Stimulated activated CD8-positive, alpha-beta memory T cell treated with anti-CD3 and anti-CD28 coated beads, Interleukin-7, amount 100 ng/mL, for 48 hours (primary cell): ENCODE results near the gene ARHGEF10L.

Source experiments
- DNase-seq, 2 donors: peaks; one replicate each; pipeline ENCODE4 v3.0.0-alpha.2; 2020; ENCODE audit warnings: low read depth in 1 of 2; ENCODE audit errors: extremely low read depth in 1 of 2

Gene ARHGEF10L

GRCh38 chr1:17649371-17650106, 110.0 kb downstream of the ARHGEF10L start:
- no peak for DNase-seq

DNA sequence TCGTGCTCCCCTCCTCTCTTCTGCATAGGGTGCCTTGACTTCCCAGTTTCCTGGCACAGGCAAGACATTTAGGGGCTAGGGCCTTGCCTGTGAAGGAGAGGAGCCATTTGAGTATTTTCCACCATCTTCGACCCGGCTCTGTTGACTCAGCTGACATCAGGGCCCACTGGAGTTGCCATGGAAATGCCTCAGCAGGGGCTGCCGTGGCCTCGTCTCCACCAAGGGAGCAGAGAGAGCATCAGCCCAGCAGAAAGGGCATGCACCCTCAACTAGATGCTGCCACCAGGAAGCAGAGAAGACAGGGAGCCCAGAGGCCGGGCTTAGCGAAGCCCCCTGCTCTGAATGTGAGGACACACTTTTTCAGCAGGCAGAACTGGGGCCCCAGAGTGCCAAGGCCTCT, 113.8 kb downstream of the ARHGEF10L start:
- DNase-seq = no peak

DNA sequence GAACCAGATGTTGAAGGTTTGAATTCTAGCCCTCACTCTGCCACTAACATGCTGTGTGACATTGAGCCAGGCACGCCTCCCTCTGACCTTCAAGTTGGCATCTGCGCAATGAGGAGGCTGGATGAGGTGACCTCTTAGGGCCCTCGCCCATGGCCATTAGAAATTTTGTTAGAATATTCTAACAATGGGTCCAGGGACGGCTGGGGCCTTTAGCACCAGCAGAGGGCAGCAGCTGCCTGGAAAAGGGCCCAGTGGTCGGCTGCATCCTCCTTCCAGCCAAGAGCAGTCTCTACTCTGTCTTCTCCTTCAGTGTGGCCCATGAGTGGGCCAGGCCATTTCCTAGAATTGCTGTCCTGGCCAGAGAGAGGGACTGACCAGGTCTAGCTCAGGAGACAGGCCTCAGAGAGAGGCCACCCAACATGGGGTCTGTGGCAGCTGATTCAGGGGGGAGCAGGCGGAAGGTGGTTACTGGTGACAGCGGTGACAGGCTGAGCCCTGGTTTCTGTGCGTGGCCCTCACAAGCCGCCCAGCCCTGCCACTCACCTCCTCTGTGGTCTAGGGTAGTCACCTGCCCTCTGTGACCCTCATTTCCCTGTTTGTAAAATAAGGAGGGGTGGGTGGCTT, 114.3 kb downstream of the ARHGEF10L start:
- DNase-seq = peak in 1 of 2 donors; percentile 7

DNA sequence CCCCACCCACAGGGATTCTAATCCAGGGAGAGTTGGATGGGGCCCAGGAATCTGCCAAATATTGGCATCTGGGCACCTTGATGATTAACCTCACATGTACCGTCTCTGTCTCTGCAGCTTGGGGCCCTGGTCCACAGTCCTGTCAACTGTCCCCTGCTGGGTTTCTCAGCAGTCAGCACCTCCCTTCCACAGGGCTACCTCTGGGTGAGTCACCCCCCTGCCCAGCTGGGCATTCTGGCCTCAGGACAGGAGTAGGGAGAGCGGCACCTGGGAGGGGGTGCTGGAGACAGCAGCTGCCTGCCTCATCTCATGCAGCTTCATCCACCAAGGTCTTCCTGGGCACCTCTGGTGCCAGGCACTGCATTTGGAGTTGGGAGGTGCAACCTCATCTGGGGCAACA, 115.0 kb downstream of the ARHGEF10L start:
- DNase-seq = no peak

GRCh38 chr1:17655169-17655568, 115.7 kb downstream of the ARHGEF10L start:
- DNase-seq = no peak

DNA sequence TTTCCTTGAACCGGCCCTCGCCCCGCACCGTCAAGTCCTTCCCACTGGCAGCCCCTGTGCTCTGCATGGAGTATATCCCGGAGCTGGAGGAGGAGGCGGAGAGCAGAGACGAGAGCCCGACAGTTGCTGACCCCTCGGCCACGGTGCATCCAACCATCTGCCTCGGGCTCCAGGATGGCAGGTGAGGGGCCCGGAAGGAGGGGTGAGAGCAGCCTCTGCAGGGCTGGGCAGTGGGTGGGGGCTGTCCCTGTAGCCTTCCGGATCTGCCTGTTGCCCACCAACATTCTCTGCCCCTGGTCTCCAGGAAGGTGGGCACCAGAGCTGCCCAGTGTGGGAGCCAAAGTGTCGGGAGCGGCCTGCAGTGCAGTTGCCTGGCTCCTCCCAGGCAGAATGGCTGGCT, 116.4 kb downstream of the ARHGEF10L start:
- no peak for DNase-seq

GRCh38 chr1:17657436-17657835, 117.9 kb downstream of the ARHGEF10L start:
- no peak for DNase-seq

- no peak for DNase-seq
These were observed 119.3 kb downstream of the ARHGEF10L start for GRCh38 chr1:17658837-17659236.

DNA sequence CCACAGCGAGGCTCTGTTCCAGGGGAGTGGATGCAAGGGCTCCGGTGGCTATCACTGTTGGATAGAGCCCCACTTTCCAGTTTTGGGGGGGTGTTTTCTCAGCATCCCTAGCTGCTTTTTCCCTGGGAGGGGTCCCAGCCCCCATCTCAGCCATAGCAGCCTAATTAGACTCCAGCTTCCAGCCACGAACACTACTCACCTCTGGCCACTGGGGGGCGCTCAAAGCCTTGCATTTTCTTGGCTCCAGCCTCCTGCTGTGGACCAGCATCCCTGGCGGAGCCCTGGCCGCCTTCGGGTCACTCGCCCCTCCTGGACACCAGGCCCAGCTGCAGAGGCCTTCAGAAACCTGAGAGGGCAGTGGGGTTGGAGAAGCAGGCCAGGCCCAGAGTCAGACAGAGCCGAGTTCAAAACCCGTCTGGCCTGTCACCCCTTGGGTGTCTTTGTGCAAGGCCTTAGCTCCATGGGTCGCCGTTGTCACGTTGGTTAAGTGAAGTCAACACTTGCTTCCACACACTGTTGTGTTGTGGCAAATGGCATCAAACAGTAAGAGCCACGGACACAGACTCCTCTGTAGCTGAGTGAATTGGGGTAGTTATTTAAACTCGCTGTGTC, 122.2 kb downstream of the ARHGEF10L start:
- DNase-seq = peak; percentile 18 to 21

DNA sequence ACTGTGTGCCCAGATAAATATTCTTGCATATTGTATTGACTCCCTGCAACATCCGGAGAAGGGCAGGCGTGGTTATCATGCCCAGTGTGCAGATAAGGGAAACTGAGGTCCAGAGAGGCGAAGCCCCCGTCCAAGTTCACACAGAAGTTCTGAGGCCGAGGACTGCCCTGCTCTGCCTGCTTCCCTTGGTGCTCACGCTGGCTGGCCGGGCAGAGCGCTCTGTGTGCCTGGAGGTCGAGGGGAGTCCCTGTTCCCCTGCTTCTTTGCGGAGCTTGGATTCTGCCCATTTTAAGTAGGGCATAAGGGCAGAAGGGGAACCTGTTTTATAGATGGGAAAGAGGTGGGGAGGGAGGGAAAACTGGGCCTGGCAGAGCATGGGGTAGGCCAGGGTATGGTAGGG, 122.8 kb downstream of the ARHGEF10L start:
- DNase-seq = no peak

DNA sequence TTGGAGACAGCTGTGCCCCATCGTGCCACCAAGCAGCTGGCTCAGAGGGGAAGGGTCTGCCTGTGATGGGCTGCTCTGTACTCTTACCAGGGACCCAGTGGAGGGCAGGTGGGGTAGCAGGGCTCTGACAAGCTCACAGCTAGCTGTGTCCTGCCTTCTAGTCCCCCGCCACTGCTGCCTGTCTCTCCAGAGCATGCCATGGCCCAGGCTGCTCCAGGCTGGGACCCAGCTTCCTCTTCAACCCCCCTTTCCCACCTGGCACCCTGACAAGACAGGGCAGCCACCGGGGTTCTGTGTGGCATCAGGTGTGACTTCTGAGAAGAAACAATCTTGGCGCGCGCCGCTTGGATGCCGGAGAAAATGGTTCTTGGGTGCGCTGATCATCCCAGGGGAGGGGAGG, 123.3 kb downstream of the ARHGEF10L start:
- DNase-seq = no peak

GRCh38 chr1:17663646-17664045, 124.1 kb downstream of the ARHGEF10L start:
- DNase-seq = no peak

DNA sequence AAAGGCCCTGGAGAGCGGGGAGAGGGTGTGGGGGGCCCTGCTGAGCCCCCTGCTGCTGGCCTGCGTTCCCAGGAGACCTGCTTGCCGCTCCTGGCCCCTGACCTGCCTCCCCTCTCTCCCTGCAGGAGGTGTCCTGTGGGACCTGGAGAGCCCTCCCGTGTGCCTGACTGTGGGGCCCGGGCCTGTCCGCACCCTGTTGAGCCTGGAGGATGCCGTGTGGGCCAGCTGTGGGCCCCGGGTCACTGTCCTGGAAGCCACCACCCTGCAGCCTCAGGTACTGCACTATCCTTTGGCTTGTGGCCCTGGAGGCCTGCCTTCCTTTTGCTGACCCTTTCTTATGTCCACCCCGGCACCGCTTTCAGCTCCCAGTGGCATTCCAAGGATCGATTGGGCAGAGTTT, 124.8 kb downstream of the ARHGEF10L start:
- DNase-seq = no peak

GRCh38 chr1:17665054-17665453, 125.6 kb downstream of the ARHGEF10L start:
- no peak for DNase-seq

DNA sequence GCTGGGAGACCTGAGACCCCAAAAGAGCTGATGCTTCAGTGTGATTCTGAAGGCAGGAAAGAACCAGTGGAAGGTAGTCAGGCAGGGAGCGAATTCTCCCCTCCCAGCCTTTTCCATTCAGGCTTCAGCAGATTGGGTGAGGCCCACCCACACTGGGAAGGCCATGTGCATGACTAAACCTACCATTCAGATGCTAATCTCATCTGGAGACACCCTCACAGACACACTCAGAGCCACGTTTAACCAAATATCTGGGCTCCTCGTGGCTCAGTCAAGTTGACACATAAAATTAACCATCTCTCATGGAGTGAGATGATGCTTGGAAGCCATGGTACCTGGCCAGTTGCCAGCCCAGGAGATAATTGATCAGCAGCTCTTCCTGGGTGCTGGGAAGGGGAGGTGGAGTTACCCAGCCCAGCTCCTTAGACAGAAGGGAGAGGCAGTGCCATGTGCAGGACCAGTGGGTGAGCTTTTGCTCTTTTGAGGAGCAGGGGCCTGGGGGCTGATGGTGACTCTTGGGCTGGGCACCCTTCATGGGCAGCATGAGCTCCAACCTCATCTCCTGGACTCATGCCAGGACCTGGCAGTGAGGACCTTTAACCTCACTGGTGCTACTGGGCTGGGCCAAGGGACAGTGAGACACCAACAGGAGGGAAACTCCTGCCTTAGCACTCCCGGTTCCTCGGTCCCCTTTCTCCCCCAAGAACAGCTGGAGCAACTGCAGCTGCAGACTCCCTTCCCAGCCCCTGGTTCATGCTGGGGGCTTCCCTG, 126.6 kb downstream of the ARHGEF10L start:
- no peak for DNase-seq

- no peak for DNase-seq
These were observed 128.1 kb downstream of the ARHGEF10L start for GRCh38 chr1:17667641-17668040.

DNA sequence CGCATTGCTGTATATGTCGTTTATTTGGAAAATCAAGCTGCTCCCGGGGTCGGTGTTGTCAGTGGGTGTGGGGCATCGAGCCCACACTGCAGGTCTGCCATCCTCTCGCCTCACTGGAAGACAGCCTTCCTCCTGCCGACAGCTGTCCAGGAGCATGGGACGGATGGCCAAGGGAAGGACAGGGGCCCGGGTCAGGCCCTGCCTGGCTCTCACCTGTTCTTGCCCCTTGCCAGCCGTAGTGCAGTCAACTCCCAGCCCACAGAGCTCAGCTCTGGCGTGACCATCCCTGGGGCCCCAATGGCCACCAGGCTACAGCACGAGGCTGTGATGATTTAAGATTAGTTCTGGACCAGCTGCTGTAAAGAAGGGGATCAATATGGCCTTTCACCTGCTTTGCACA, 128.7 kb downstream of the ARHGEF10L start:
- DNase-seq = no peak

DNA sequence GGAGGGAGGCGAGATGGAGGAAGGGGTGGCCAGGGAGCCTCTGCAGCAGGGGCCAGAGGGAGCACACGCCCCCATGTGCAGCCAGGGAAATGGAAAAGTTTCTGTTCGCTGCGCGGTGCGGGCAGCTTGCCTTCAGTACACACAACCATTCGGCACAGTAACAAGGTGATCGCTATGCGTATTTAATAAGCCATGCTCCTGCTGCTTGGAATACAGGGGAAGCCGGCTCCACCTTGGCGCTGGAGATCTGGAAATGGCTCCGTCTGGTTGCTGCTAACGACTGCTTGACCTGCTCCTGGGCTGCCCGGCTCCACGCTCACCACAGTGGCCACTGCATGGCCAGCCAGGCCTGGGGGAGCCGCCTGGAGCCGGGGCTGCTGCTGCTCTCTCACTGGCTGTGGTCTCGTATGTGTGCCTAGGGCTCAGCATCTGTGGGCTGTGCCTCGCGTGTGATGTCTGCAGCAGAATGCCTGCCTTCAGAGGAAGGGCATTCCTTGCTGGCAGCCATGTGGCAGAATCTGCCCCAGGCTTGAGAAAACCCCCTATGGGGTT, 129.2 kb downstream of the ARHGEF10L start:
- DNase-seq = no peak

DNA sequence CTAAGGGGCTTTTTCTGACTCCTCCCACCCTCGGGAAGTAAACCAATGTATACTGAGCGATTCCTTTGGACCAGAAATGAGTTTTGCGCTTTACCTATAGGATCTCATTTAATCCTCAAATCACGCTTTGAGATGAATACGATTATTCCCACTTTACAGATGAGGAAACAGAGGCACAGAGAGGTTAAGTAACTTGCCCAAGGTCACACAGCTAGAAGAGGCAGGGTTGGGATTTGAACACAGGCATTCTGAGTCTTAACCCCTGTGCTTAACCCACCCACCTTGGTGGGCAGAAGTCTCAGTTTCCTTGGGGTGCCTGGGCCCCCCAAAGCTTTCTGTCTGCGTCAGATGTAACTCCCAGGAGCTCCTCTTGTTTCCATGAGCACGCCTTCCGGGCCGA, 129.8 kb downstream of the ARHGEF10L start:
- DNase-seq = no peak

GRCh38 chr1:17669866-17670451, 130.5 kb downstream of the ARHGEF10L start:
- no peak for DNase-seq
